MCF 10A (cell line): ENCODE results near the gene SNCB. TPM values are rescaled to one million over a fixed set of nuclear protein-coding genes. Genes with fewer than 3 reads are reported as not detected.

ENCODE experiments used
- BruUV-seq: library from RNA; stranded (reverse); fragments of 400-500 nt; replicated peaks from 2 replicates; lab custom pipeline; 2021; lab: Mats Ljungman, UMichigan
- CTCF ChIA-PET: fragments of 300-600 bp; sonication (Branson Sonifier 250); formaldehyde crosslinking; extraction: SDS; loops from one replicate; lab custom pipeline; 2021; ENCODE audit warnings: antibody characterized with exemption, inconsistent platforms; lab: Yijun Ruan, JAX
- POLR2A ChIA-PET: fragments of 300-600, 350-650 bp; sonication (Branson Sonifier 250); formaldehyde crosslinking; extraction: SDS; loops from one replicate; lab custom pipeline; 2020; ENCODE audit warnings: antibody characterized with exemption, inconsistent platforms; lab: Yijun Ruan, JAX
- DNase-seq: peaks from one replicate; pipeline ENCODE4 v3.0.0-alpha.2; 2018; ENCODE audit not compliant: unreplicated experiment
- H3K27ac Mint-ChIP-seq: one replicate; pipeline ENCODE4 v1.8.0; 2022; ENCODE audit warnings: mild to moderate bottlenecking, low read depth, mixed read lengths; ENCODE audit not compliant: unreplicated experiment
- H3K27me3 Mint-ChIP-seq: one replicate; pipeline ENCODE4 v1.8.0; 2022; ENCODE audit warnings: mixed read lengths; ENCODE audit not compliant: insufficient read depth, unreplicated experiment
- H3K36me3 Mint-ChIP-seq: one replicate; pipeline ENCODE4 v1.8.0; 2022; ENCODE audit warnings: mild to moderate bottlenecking, moderate library complexity, mixed read lengths; ENCODE audit not compliant: insufficient read depth, unreplicated experiment
- H3K4me1 Mint-ChIP-seq: one replicate; pipeline ENCODE4 v1.8.0; 2022; ENCODE audit warnings: mixed read lengths; ENCODE audit not compliant: insufficient read depth, unreplicated experiment
- H3K4me3 Mint-ChIP-seq: one replicate; pipeline ENCODE4 v1.8.0; 2022; ENCODE audit warnings: mild to moderate bottlenecking, moderate library complexity, mixed read lengths; ENCODE audit not compliant: unreplicated experiment
- H3K9me3 Mint-ChIP-seq: one replicate; pipeline ENCODE4 v1.8.0; 2022; ENCODE audit warnings: mixed read lengths; ENCODE audit not compliant: unreplicated experiment
- intact Hi-C: fragments of 100-400 bp; cut with micrococcal nuclease; formaldehyde crosslinking; loops from 2 replicates; pipeline ENCODE4 v1.14.1; 2022
- total RNA-seq: library from RNA; stranded (reverse); gene quantifications from 2 replicates; pipeline ENCODE4 v1.2.3, GENCODE V29; 2022
- TF ChIP-seq, protein P1 (sequence below): fragments of 200-600 bp; IDR thresholded peaks from one replicate; pipeline ENCODE4 v1.8.0; 2022; ENCODE audit warnings: antibody characterized with exemption, mild to moderate bottlenecking; ENCODE audit not compliant: unreplicated experiment

The SNCB gene
- total RNA-seq, 1 experiment from 2014 or later, result not detected

DNA sequence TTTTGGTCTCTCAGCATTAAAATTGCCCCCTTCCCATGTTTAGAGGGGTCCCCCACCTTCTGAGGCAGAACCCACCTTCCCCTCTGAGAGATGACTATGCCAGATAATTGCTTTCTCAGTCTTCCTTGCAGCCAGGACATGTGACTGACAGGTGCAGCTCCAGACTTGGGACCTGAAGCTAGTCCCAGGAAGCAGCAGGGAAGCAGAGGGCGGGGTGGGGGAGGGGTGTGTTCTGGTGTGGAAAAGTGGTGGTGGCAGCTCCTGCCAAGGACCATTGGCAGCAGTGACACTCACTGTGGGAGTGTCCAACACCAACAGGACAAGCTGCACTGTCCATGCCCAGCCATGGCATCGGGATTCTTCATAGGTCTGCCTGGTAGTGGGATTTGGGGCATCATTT, 2.4 kb upstream of the SNCB start:
- ChIA-PET POLR2A (interaction anchor here (0.7 kb wide), 1 partner anchor 14 kb away, joined by 4 read pairs; the partner anchor contains the start of gene TSPAN17), CTCF (interaction anchor here (0.7 to 0.8 kb wide), 2 partner anchors 23 to 28 kb away, joined by 3 read pairs; no protein-coding TSS in a partner anchor)
- DNase-seq, result no peak
- no TSS peak for BruUV-seq
- peaks cover 7% of the 10 kb centered on the region for H3K9me3 Mint-ChIP-seq
- intact Hi-C loops, result no loop called here
- no peak overlapping the region for H3K27ac Mint-ChIP-seq
- H3K4me3 Mint-ChIP-seq, result no peak overlapping the region
- peaks cover 45% of the 10 kb centered on the region for H3K27me3 Mint-ChIP-seq
- H3K36me3 Mint-ChIP-seq, result no peaks in the 10 kb centered on the region
- peaks cover 11% of the 10 kb centered on the region for H3K4me1 Mint-ChIP-seq
- TF ChIP-seq, protein P1, sequence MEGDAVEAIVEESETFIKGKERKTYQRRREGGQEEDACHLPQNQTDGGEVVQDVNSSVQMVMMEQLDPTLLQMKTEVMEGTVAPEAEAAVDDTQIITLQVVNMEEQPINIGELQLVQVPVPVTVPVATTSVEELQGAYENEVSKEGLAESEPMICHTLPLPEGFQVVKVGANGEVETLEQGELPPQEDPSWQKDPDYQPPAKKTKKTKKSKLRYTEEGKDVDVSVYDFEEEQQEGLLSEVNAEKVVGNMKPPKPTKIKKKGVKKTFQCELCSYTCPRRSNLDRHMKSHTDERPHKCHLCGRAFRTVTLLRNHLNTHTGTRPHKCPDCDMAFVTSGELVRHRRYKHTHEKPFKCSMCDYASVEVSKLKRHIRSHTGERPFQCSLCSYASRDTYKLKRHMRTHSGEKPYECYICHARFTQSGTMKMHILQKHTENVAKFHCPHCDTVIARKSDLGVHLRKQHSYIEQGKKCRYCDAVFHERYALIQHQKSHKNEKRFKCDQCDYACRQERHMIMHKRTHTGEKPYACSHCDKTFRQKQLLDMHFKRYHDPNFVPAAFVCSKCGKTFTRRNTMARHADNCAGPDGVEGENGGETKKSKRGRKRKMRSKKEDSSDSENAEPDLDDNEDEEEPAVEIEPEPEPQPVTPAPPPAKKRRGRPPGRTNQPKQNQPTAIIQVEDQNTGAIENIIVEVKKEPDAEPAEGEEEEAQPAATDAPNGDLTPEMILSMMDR, result no peak

DNA sequence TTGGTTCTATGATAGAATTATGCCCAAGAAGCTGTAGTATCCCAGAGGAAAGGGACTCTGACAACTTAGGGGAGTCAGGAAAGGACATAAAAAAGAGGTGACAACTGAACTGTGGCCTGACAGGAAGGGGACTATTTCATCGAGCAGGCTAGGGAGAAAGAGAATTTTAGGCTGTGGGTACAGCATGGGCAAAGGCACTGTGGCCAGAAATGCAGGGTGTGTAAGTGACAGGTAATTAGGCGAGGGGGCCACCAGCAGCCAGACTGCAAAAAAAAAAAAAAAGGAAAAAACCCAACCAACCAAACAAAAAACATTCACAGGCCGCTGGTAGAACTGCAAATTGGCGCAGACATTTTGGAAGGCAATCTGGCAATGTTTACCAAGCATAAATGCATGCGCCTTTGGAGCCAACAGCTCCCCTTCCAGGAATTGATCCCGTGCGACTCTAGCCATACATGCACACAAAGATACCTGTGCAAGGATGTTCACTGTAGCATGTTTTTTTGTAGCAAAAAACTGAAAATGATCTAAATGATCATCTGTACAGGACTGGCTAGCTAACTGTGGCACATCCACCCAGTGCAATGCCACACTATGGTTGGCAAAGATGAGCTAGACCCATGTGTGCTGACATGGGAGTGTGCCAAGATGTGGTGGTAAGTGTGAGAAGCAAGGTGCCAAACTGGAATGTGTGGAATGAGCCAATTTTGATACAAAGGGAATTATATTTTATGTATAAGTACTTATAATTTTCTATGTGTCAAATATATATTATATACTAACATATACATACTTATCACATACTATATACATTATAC, 1.3 kb upstream of the SNCB start:
- intact Hi-C loops, result no loop called here
- no TSS peak for BruUV-seq
- Mint-ChIP-seq H3K27me3 (peaks cover 45% of the 10 kb centered on the region), H3K27ac (no peak overlapping the region), H3K9me3 (peaks cover 7% of the 10 kb centered on the region), H3K4me1 (peaks cover 18% of the 10 kb centered on the region), H3K36me3 (no peaks in the 10 kb centered on the region), H3K4me3 (no peak overlapping the region)
- TF ChIP-seq, protein P1, result no peak
- ChIA-PET POLR2A (no interaction called here), CTCF (interaction anchor here (0.9 to 1.8 kb wide), 5 partner anchors 15 to 58 kb away, joined by 3 to 8 read pairs (median 5); no protein-coding TSS in a partner anchor)
- DNase-seq, result no peak

DNA sequence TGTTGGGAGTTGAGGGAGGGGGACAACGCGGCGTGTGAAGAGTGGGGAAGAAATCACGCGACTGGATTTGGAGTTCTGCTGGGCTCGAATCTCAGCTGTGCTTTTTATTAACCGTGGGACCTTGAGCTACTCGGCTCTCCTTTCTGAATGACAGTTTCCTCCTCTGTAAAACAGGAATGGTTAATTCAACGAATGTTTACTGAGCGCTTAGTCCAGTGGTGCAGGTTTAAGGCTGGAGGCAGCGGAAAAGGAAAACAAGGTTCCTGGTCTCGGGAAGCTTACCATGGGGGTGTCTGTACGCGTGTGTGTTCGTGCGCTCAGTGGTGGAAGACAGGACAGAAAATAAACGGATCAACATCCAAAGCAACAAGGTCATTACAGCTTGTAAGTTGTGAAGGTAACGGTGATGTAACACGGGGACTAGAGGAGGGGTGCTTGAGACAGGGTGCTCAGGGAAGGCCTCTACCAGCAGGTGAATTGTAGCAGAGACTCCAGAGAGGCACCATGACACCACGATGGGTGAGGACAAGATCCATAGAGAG, 418 bp upstream of the SNCB start:
- H3K36me3 Mint-ChIP-seq, result no peaks in the 10 kb centered on the region
- POLR2A ChIA-PET, result interaction anchor here (0.7 kb wide), 1 partner anchor 62 kb away, joined by 3 read pairs; no protein-coding TSS in a partner anchor
- TF ChIP-seq, protein P1, result no peak
- no peak overlapping the region for H3K4me3 Mint-ChIP-seq
- no peak overlapping the region for H3K27ac Mint-ChIP-seq
- no peak for DNase-seq
- CTCF ChIA-PET, result interaction anchor here (0.5 to 1.8 kb wide), 6 partner anchors 16 to 57 kb away, joined by 3 to 8 read pairs (median 4); no protein-coding TSS in a partner anchor
- peaks cover 7% of the 10 kb centered on the region for H3K9me3 Mint-ChIP-seq
- intact Hi-C loops, result no loop called here
- H3K4me1 Mint-ChIP-seq, result peaks cover 27% of the 10 kb centered on the region
- no TSS peak for BruUV-seq
- H3K27me3 Mint-ChIP-seq, result peaks cover 45% of the 10 kb centered on the region

DNA sequence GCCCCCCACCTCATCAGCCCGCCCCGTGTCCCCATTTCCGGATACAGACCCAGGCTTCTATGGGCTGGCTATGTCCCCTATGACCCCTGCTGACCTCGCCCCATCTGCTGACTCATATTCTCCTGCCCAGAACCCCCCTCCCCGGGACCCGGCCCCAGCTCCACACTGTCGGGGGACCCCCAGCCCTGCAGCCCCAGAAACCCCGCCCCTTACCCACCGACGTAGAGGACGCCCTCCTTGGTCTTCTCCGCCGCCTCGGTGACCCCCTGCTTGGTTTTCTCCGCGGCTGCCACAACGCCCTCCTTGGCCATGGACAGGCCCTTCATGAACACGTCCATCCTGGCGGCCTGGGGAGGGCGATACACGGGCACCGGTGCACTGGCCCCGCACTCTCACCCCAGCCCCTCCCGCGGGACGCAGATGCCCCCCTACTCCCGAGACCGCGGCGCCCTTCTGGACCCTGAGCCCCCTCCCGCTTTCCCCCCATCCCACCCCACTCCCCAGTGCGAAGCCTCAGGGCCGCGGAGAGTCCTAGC, 949 bp downstream of the SNCB start:
- DNase-seq, result no peak
- Mint-ChIP-seq H3K4me3 (no peak overlapping the region), H3K36me3 (no peaks in the 10 kb centered on the region), H3K27me3 (peaks cover 32% of the 10 kb centered on the region), H3K4me1 (peaks cover 27% of the 10 kb centered on the region), H3K9me3 (no peaks in the 10 kb centered on the region), H3K27ac (no peak overlapping the region)
- TF ChIP-seq, protein P1, result no peak
- ChIA-PET CTCF (interaction anchor here (0.6 kb wide), 1 partner anchor 25 kb away, joined by 6 read pairs; no protein-coding TSS in a partner anchor), POLR2A (no interaction called here)
- intact Hi-C loops, result no loop called here
- BruUV-seq, result no TSS peak
